ENCODE results near the gene ADK. TPM values are rescaled to one million over a fixed set of nuclear protein-coding genes. Genes with fewer than 3 reads are reported as not detected.
A peak's percentile ranks its signal among the peaks of the same experiment; 100 is the strongest.

ADK gene
- total and polyA plus RNA-seq, 2 of the 13 experiments (the other 11 are each of a cell fraction or from before 2014, with no cell fraction given), result 48.6 to 79.1 TPM

DNA sequence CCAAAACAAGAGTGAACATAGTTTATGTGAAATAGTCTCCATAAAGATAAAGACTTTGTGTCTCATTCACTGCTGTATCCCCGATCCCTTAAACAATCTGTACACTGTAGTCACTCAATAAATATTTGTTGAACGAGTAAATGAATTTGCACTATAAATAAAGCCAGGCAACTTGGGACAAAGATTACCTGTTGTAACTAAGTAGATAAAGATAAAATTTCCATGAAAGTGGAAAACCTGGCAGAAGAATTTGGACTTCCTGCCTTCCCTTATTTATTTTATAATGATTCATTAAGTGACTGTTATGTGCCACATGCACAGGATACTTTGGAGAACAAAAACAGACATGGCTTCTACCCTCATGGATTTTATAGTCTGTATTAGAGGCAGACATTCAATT is 397.7 kb downstream of the ADK start (continued):
- TF ChIP-seq FOXP1 (IDR thresholded peaks at IDR 0.05), result no peak
- TF ChIP-seq FOXP1 (CRISPR knock-in tag; IDR thresholded peaks at IDR 0.05), result peak; percentile 51; the same call in 1 of the 2 replicates
- TF ChIP-seq NR2F1 (CRISPR knock-in tag; IDR thresholded peaks at IDR 0.05), result no peak
- peak; percentile 69; the same call in 1 of the 2 replicates for TF ChIP-seq ZKSCAN8 (CRISPR knock-in tag; IDR thresholded peaks at IDR 0.05; ENCODE audit: borderline replicate concordance)
- no peak for TF ChIP-seq TCF7L2 (IDR thresholded peaks at IDR 0.05; ENCODE audit: low read depth, low read length)
- no peak for TF ChIP-seq MED8 (CRISPR knock-in tag; IDR thresholded peaks at IDR 0.05; ENCODE audit: insufficient replicate concordance)
- TF ChIP-seq, protein P1, sequence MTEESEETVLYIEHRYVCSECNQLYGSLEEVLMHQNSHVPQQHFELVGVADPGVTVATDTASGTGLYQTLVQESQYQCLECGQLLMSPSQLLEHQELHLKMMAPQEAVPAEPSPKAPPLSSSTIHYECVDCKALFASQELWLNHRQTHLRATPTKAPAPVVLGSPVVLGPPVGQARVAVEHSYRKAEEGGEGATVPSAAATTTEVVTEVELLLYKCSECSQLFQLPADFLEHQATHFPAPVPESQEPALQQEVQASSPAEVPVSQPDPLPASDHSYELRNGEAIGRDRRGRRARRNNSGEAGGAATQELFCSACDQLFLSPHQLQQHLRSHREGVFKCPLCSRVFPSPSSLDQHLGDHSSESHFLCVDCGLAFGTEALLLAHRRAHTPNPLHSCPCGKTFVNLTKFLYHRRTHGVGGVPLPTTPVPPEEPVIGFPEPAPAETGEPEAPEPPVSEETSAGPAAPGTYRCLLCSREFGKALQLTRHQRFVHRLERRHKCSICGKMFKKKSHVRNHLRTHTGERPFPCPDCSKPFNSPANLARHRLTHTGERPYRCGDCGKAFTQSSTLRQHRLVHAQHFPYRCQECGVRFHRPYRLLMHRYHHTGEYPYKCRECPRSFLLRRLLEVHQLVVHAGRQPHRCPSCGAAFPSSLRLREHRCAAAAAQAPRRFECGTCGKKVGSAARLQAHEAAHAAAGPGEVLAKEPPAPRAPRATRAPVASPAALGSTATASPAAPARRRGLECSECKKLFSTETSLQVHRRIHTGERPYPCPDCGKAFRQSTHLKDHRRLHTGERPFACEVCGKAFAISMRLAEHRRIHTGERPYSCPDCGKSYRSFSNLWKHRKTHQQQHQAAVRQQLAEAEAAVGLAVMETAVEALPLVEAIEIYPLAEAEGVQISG (CRISPR knock-in tag; IDR thresholded peaks at IDR 0.05), result no peak
- TF ChIP-seq ASH2L (IDR thresholded peaks at IDR 0.05; ENCODE audit: insufficient read length, low read depth, low read length), result no peak
- TF ChIP-seq, protein P2, sequence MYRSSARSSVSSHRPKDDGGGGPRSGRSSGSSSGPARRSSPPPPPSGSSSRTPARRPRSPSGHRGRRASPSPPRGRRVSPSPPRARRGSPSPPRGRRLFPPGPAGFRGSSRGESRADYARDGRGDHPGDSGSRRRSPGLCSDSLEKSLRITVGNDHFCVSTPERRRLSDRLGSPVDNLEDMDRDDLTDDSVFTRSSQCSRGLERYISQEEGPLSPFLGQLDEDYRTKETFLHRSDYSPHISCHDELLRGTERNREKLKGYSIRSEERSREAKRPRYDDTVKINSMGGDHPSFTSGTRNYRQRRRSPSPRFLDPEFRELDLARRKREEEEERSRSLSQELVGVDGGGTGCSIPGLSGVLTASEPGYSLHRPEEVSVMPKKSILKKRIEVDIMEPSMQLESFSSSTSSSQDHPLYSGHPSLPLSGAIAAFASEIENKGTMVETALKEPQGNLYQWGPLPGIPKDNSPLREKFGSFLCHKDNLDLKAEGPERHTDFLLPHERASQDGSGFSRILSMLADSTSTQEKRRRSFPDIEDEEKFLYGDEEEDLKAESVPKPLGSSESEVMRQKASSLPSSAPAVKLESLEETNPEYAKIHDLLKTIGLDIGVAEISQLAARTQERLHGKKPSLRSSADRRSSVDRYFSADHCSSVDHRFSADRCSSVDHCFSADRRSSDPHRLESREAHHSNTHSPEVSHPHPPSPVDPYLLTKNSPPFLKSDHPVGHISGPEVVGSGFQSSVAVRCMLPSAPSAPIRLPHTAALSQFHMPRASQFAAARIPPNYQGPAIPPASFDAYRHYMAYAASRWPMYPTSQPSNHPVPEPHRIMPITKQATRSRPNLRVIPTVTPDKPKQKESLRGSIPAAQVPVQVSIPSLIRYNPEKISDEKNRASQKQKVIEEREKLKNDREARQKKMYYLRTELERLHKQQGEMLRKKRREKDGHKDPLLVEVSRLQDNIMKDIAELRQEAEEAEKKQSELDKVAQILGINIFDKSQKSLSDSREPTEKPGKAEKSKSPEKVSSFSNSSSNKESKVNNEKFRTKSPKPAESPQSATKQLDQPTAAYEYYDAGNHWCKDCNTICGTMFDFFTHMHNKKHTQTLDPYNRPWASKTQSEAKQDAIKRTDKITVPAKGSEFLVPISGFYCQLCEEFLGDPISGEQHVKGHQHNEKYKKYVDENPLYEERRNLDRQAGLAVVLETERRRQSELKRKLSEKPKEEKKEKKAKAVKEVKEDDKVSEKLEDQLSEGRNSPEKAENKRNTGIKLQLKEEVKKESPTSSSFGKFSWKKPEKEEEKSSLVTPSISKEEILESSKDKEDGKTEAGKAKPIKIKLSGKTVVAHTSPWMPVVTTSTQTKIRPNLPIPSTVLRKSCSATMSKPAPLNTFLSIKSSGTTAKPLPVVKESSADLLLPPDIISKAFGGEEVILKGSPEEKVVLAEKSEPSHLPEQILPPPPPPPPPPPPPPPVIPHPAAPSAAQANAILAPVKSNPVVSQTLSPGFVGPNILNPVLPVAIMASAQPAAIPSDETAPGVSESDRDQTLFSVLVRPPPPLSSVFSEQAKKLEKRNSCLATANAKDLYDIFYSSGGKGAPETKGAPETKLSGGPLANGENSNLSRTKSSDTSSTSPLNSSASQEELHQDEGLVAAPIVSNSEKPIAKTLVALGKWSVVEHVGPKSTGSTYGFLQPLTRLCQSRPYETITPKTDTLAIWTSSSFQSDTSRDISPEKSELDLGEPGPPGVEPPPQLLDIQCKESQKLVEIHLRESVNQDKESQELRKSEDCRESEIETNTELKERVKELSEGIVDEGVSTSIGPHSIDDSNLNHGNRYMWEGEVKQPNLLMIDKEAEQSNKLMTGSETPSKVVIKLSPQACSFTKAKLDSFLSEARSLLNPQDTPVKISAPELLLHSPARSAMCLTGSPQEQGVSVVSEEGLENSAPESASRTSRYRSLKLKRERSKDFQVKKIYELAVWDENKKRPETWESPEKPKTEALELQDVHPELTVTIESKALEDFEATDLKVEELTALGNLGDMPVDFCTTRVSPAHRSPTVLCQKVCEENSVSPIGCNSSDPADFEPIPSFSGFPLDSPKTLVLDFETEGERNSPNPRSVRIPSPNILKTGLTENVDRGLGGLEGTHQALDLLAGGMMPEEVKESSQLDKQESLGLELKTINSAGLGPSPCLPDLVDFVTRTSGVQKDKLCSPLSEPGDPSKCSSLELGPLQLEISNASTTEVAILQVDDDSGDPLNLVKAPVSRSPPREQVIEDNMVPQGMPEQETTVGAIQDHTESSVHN (CRISPR knock-in tag; IDR thresholded peaks at IDR 0.05), result no peak
- TF ChIP-seq ZNF253 (CRISPR knock-in tag; IDR thresholded peaks at IDR 0.05; ENCODE audit: borderline replicate concordance), result no peak
- peak; percentile 31; the same call in 1 of the 2 replicates for TF ChIP-seq ELF3 (CRISPR knock-in tag; IDR thresholded peaks at IDR 0.05)
- TF ChIP-seq, protein P3, sequence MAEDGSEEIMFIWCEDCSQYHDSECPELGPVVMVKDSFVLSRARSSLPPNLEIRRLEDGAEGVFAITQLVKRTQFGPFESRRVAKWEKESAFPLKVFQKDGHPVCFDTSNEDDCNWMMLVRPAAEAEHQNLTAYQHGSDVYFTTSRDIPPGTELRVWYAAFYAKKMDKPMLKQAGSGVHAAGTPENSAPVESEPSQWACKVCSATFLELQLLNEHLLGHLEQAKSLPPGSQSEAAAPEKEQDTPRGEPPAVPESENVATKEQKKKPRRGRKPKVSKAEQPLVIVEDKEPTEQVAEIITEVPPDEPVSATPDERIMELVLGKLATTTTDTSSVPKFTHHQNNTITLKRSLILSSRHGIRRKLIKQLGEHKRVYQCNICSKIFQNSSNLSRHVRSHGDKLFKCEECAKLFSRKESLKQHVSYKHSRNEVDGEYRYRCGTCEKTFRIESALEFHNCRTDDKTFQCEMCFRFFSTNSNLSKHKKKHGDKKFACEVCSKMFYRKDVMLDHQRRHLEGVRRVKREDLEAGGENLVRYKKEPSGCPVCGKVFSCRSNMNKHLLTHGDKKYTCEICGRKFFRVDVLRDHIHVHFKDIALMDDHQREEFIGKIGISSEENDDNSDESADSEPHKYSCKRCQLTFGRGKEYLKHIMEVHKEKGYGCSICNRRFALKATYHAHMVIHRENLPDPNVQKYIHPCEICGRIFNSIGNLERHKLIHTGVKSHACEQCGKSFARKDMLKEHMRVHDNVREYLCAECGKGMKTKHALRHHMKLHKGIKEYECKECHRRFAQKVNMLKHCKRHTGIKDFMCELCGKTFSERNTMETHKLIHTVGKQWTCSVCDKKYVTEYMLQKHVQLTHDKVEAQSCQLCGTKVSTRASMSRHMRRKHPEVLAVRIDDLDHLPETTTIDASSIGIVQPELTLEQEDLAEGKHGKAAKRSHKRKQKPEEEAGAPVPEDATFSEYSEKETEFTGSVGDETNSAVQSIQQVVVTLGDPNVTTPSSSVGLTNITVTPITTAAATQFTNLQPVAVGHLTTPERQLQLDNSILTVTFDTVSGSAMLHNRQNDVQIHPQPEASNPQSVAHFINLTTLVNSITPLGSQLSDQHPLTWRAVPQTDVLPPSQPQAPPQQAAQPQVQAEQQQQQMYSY (CRISPR knock-in tag; IDR thresholded peaks at IDR 0.05), result 0 out of 2 replicates have a peak, but pooled peaks have one; percentile 36
- no peak for TF ChIP-seq SATB2 (CRISPR knock-in tag; IDR thresholded peaks at IDR 0.05)
- no peak for TF ChIP-seq ZNF124 (CRISPR knock-in tag; IDR thresholded peaks at IDR 0.05)
- TF ChIP-seq ZNF878 (CRISPR knock-in tag; IDR thresholded peaks at IDR 0.05), result no peak
- TF ChIP-seq FOXA3 (CRISPR knock-in tag; IDR thresholded peaks at IDR 0.05), result peak; percentile 61; the same call in 1 of the 2 replicates
